ENCODE results near the gene EPHB3.

Gene EPHB3

GRCh38 chr3:184540777-184541681 is 20.6 kb upstream of the EPHB3 start:
- no peak overlapping the region for H3K18ac ChIP-seq (ENCODE audit: low read length)
- no peak overlapping the region for H3K4me2 ChIP-seq (ENCODE audit: insufficient read depth, low read length, poor library complexity, severe bottlenecking)
- H3K27me3 ChIP-seq (ENCODE audit: control insufficient read depth in 3 of 3, insufficient read depth in 3 of 3, low read depth in 1 of 3, low read length in 3 of 3): peaks cover 0 to 39% (median 4%) of the 10 kb centered on the region in 3 experiments
- no peak overlapping the region for H2BK15ac ChIP-seq (ENCODE audit: low read length)
- H2AFZ ChIP-seq (ENCODE audit: low read length): no peak overlapping the region
- no peaks in the 10 kb centered on the region for H3K9me3 ChIP-seq (replicated peaks in 1 of 2; ENCODE audit: control insufficient read depth in 2 of 2, insufficient read depth in 1 of 2, low read depth in 1 of 2, low read length in 2 of 2)
- H4K91ac ChIP-seq (ENCODE audit: low read depth, low read length, poor library complexity): no peak overlapping the region
- no peak overlapping the region for H4K8ac ChIP-seq (ENCODE audit: low read depth, low read length)
- no peak overlapping the region for H3K14ac ChIP-seq (ENCODE audit: low read length)
- H2BK12ac ChIP-seq (ENCODE audit: low read length): no peak overlapping the region
- no peak overlapping the region for H3K27ac ChIP-seq (replicated peaks; ENCODE audit: low read length)
- no peak overlapping the region for H3K4me3 ChIP-seq (ENCODE audit: low read length in 2 of 2)
- no CpG with 5 or more reads among the region's 14 CpGs for WGBS, 2 donors (ENCODE audit: extremely low coverage in 2 of 2, insufficient read length in 2 of 2, insufficient replicate concordance in 1 of 2)
- peaks cover 1 to 16% of the 10 kb centered on the region in 2 donors for H3K4me1 ChIP-seq (ENCODE audit: control insufficient read depth in 2 of 2, insufficient read depth in 1 of 2, low read depth in 1 of 2, low read length in 2 of 2)
- no peaks in the 10 kb centered on the region for H3K36me3 ChIP-seq (replicated peaks in 1 of 2; ENCODE audit: control insufficient read depth in 2 of 2, insufficient read depth in 2 of 2, low read length in 2 of 2)
- no peaks in the 10 kb centered on the region for H3K79me1 ChIP-seq (ENCODE audit: low read depth, low read length)
- no peak overlapping the region for H2BK5ac ChIP-seq (ENCODE audit: low read length)
- H3K9ac ChIP-seq (ENCODE audit: low read depth, low read length, poor library complexity): no peak overlapping the region
- H2BK120ac ChIP-seq (ENCODE audit: low read depth, low read length): no peak overlapping the region
- no peak overlapping the region for H2AK5ac ChIP-seq (ENCODE audit: low read depth, low read length)
- DNase-seq (ENCODE audit: low spot score): no peak
- H3K23ac ChIP-seq (ENCODE audit: low read depth, low read length, poor library complexity): no peak overlapping the region
- H3K4ac ChIP-seq (ENCODE audit: low read length): no peak overlapping the region

DNA sequence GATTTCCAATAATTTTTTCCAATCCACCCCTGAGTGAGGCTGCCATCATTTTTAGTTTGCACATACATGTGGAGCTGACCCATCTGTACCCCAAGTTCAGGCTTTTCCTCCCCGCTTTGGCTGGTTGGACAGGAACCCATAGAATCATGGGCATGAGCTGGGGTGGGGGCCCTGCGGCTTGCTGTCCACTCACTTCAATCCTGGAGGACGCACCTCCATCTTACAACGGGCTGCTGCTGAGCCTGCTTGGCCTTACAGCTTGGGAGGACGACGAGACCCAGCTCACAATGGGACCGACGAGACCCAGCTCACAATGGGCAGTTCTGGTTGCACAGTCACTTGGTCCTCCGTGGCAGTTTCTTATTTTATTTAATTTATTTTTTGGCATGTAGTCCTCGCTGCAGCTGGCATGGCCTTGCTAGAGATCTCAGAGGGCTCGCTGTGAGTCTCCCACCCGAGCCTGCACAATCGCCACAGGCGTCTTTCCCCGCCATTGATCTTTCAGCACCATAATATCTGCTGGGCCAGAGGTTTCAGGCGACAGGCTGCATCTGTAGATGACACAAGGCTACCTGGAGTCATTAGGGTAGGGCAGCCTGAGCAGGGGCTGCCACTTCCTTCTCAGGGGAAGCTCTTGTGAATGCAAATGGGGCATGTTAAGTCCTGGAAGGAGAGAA is 19.6 kb upstream of the EPHB3 start:
- Histone ChIP-seq H2BK15ac (ENCODE audit: low read length) (no peak overlapping the region), H3K4ac (ENCODE audit: low read length) (no peak overlapping the region), H3K79me1 (ENCODE audit: low read depth, low read length) (no peaks in the 10 kb centered on the region), H3K23ac (ENCODE audit: low read depth, low read length, poor library complexity) (no peak overlapping the region), H3K36me3 (replicated peaks in 1 of 2; ENCODE audit: control insufficient read depth in 2 of 2, insufficient read depth in 2 of 2, low read length in 2 of 2) (no peaks in the 10 kb centered on the region), H4K91ac (ENCODE audit: low read depth, low read length, poor library complexity) (no peak overlapping the region), H3K14ac (ENCODE audit: low read length) (peak overlapping the region; percentile 15), H3K9me3 (replicated peaks in 1 of 2; ENCODE audit: control insufficient read depth in 2 of 2, insufficient read depth in 1 of 2, low read depth in 1 of 2, low read length in 2 of 2) (no peaks in the 10 kb centered on the region), H2AK5ac (ENCODE audit: low read depth, low read length) (no peak overlapping the region), H2BK5ac (ENCODE audit: low read length) (no peak overlapping the region), H3K18ac (ENCODE audit: low read length) (no peak overlapping the region), H2BK12ac (ENCODE audit: low read length) (peak overlapping the region; percentile 46), H3K9ac (ENCODE audit: low read depth, low read length, poor library complexity) (no peak overlapping the region), H3K4me3 (ENCODE audit: low read length in 2 of 2) (no peak overlapping the region), H3K4me1 (ENCODE audit: control insufficient read depth in 2 of 2, insufficient read depth in 1 of 2, low read depth in 1 of 2, low read length in 2 of 2) (peaks cover 1 to 16% of the 10 kb centered on the region in 2 donors), H4K8ac (ENCODE audit: low read depth, low read length) (no peak overlapping the region), H3K4me2 (ENCODE audit: insufficient read depth, low read length, poor library complexity, severe bottlenecking) (no peak overlapping the region), H3K27me3 (ENCODE audit: control insufficient read depth in 3 of 3, insufficient read depth in 3 of 3, low read depth in 1 of 3, low read length in 3 of 3) (peaks cover 0 to 32% (median 4%) of the 10 kb centered on the region in 3 experiments), H2BK120ac (ENCODE audit: low read depth, low read length) (no peak overlapping the region), H2AFZ (ENCODE audit: low read length) (no peak overlapping the region), H3K27ac (replicated peaks; ENCODE audit: low read length) (no peak overlapping the region)
- WGBS, 2 donors (ENCODE audit: extremely low coverage in 2 of 2, insufficient read length in 2 of 2, insufficient replicate concordance in 1 of 2): no CpG with 5 or more reads among the region's 16 CpGs
- DNase-seq (ENCODE audit: low spot score): no peak

GRCh38 chr3:184542577-184542976 is 19.0 kb upstream of the EPHB3 start:
- Histone ChIP-seq H3K18ac (ENCODE audit: low read length) (no peak overlapping the region), H3K23ac (ENCODE audit: low read depth, low read length, poor library complexity) (no peak overlapping the region), H4K8ac (ENCODE audit: low read depth, low read length) (no peak overlapping the region), H3K14ac (ENCODE audit: low read length) (no peak overlapping the region), H3K4me2 (ENCODE audit: insufficient read depth, low read length, poor library complexity, severe bottlenecking) (no peak overlapping the region), H2BK5ac (ENCODE audit: low read length) (no peak overlapping the region), H3K27me3 (ENCODE audit: control insufficient read depth in 3 of 3, insufficient read depth in 3 of 3, low read depth in 1 of 3, low read length in 3 of 3) (peaks cover 0 to 26% (median 4%) of the 10 kb centered on the region in 3 experiments), H3K9ac (ENCODE audit: low read depth, low read length, poor library complexity) (no peak overlapping the region), H3K4ac (ENCODE audit: low read length) (no peak overlapping the region), H2BK12ac (ENCODE audit: low read length) (no peak overlapping the region), H3K9me3 (replicated peaks in 1 of 2; ENCODE audit: control insufficient read depth in 2 of 2, insufficient read depth in 1 of 2, low read depth in 1 of 2, low read length in 2 of 2) (no peaks in the 10 kb centered on the region), H3K36me3 (replicated peaks in 1 of 2; ENCODE audit: control insufficient read depth in 2 of 2, insufficient read depth in 2 of 2, low read length in 2 of 2) (no peaks in the 10 kb centered on the region), H2BK120ac (ENCODE audit: low read depth, low read length) (no peak overlapping the region), H4K91ac (ENCODE audit: low read depth, low read length, poor library complexity) (no peak overlapping the region), H3K27ac (replicated peaks; ENCODE audit: low read length) (no peak overlapping the region), H3K4me3 (ENCODE audit: low read length in 2 of 2) (no peak overlapping the region), H2BK15ac (ENCODE audit: low read length) (no peak overlapping the region), H3K79me1 (ENCODE audit: low read depth, low read length) (no peaks in the 10 kb centered on the region), H2AFZ (ENCODE audit: low read length) (no peak overlapping the region), H2AK5ac (ENCODE audit: low read depth, low read length) (no peak overlapping the region), H3K4me1 (ENCODE audit: control insufficient read depth in 2 of 2, insufficient read depth in 1 of 2, low read depth in 1 of 2, low read length in 2 of 2) (peaks cover 1 to 16% of the 10 kb centered on the region in 2 donors)
- no peak for DNase-seq (ENCODE audit: low spot score)
- WGBS, 2 donors (ENCODE audit: extremely low coverage in 2 of 2, insufficient read length in 2 of 2, insufficient replicate concordance in 1 of 2): no CpG with 5 or more reads among the region's 4 CpGs

- peaks cover 0 to 19% (median 4%) of the 10 kb centered on the region in 3 experiments for H3K27me3 ChIP-seq (ENCODE audit: control insufficient read depth in 3 of 3, insufficient read depth in 3 of 3, low read depth in 1 of 3, low read length in 3 of 3)
Observed at GRCh38 chr3:184543256-184543655, 18.3 kb upstream of the EPHB3 start.

More at GRCh38 chr3:184543256-184543655, 18.3 kb upstream of the EPHB3 start:
- Histone ChIP-seq H3K9ac (ENCODE audit: low read depth, low read length, poor library complexity) (no peak overlapping the region), H3K4me3 (ENCODE audit: low read length in 2 of 2) (no peak overlapping the region), H4K8ac (ENCODE audit: low read depth, low read length) (no peak overlapping the region), H3K4ac (ENCODE audit: low read length) (no peak overlapping the region), H2AK5ac (ENCODE audit: low read depth, low read length) (peak overlapping the region; percentile 65), H3K9me3 (replicated peaks in 1 of 2; ENCODE audit: control insufficient read depth in 2 of 2, insufficient read depth in 1 of 2, low read depth in 1 of 2, low read length in 2 of 2) (no peaks in the 10 kb centered on the region), H2BK12ac (ENCODE audit: low read length) (no peak overlapping the region), H2BK5ac (ENCODE audit: low read length) (no peak overlapping the region), H3K14ac (ENCODE audit: low read length) (no peak overlapping the region), H3K36me3 (replicated peaks in 1 of 2; ENCODE audit: control insufficient read depth in 2 of 2, insufficient read depth in 2 of 2, low read length in 2 of 2) (no peaks in the 10 kb centered on the region), H3K18ac (ENCODE audit: low read length) (no peak overlapping the region), H2AFZ (ENCODE audit: low read length) (no peak overlapping the region), H2BK15ac (ENCODE audit: low read length) (no peak overlapping the region), H3K23ac (ENCODE audit: low read depth, low read length, poor library complexity) (no peak overlapping the region), H3K4me1 (ENCODE audit: control insufficient read depth in 2 of 2, insufficient read depth in 1 of 2, low read depth in 1 of 2, low read length in 2 of 2) (peaks cover 1 to 13% of the 10 kb centered on the region in 2 donors), H4K91ac (ENCODE audit: low read depth, low read length, poor library complexity) (no peak overlapping the region), H3K4me2 (ENCODE audit: insufficient read depth, low read length, poor library complexity, severe bottlenecking) (no peak overlapping the region), H3K27ac (replicated peaks; ENCODE audit: low read length) (no peak overlapping the region), H2BK120ac (ENCODE audit: low read depth, low read length) (no peak overlapping the region), H3K79me1 (ENCODE audit: low read depth, low read length) (no peaks in the 10 kb centered on the region)
- no peak for DNase-seq (ENCODE audit: low spot score)
- no CpG with 5 or more reads among the region's 6 CpGs for WGBS, 2 donors (ENCODE audit: extremely low coverage in 2 of 2, insufficient read length in 2 of 2, insufficient replicate concordance in 1 of 2)
